Natural killer cell (primary cell): ENCODE results near the gene TKFC. TPM values are rescaled to one million over a fixed set of nuclear protein-coding genes. Genes with fewer than 3 reads are reported as not detected.
"Not testable (repeated sequence)": the region's sequence is repeated elsewhere in the genome, so short reads cannot be mapped to it uniquely, and the experiment has no call there.

Experiments
- ATAC-seq, 3 donors: fragments of 150-1000 bp in 2 of 3; fragments of 200-7000 bp in 1 of 3; cut with Tn5 transposase; 1 replicate in 1 of 3; 2 replicates in 2 of 3; pipeline ENCODE4 v1.10.0; 2021; ENCODE audit warnings: mild to moderate bottlenecking in 2 of 3, moderate library complexity in 2 of 3
- DNase-seq, 2 donors: peaks; one replicate each; pipeline versions ENCODE4 v3.0.0 to v3.0.0-alpha.2; 2013 to 2021; ENCODE audit warnings: mixed read lengths in 1 of 2
- H3K27ac ChIP-seq: one replicate; pipeline ENCODE4 v1.5.1; 2013; ENCODE audit warnings: mild to moderate bottlenecking, low read length
- H3K27me3 ChIP-seq: one replicate; pipeline ENCODE4 v1.6.1; 2013; ENCODE audit warnings: low read length; ENCODE audit not compliant: control insufficient read depth, insufficient read depth
- H3K36me3 ChIP-seq: one replicate; pipeline ENCODE4 v1.6.1; 2013; ENCODE audit warnings: low read length; ENCODE audit not compliant: control insufficient read depth, insufficient read depth
- H3K4me1 ChIP-seq: one replicate; pipeline ENCODE4 v1.6.1; 2013; ENCODE audit warnings: low read length; ENCODE audit not compliant: control insufficient read depth, insufficient read depth
- H3K4me3 ChIP-seq: one replicate; pipeline ENCODE4 v1.5.1; 2013; ENCODE audit warnings: low read length
- H3K9me3 ChIP-seq: one replicate; pipeline ENCODE4 v1.6.1; 2013; ENCODE audit warnings: low read length; ENCODE audit not compliant: control insufficient read depth, insufficient read depth
- H3K27ac Mint-ChIP-seq, 2 donors: one replicate each; pipeline ENCODE4 v1.8.0; 2022; ENCODE audit warnings: mild to moderate bottlenecking in 2 of 2, mixed read lengths in 2 of 2, moderate library complexity in 1 of 2
- H3K27me3 Mint-ChIP-seq, 2 donors: one replicate each; pipeline ENCODE4 v1.8.0; 2022; ENCODE audit warnings: low read depth in 2 of 2, mixed read lengths in 2 of 2
- H3K36me3 Mint-ChIP-seq: one replicate; pipeline ENCODE4 v1.8.0; 2022; ENCODE audit warnings: mixed read lengths
- H3K4me1 Mint-ChIP-seq, 2 donors: one replicate each; pipeline ENCODE4 v1.8.0; 2022; ENCODE audit warnings: mixed read lengths in 2 of 2
- H3K4me3 Mint-ChIP-seq: one replicate; pipeline ENCODE4 v1.8.0; 2022; ENCODE audit warnings: mild to moderate bottlenecking, moderate library complexity, mixed read lengths
- H3K9me3 Mint-ChIP-seq, 2 donors: one replicate each; pipeline ENCODE4 v1.8.0; 2022; ENCODE audit warnings: mixed read lengths in 2 of 2
- CTCF ChIP-seq: fragments of 200-600 bp; IDR thresholded peaks from one replicate; pipeline ENCODE4 v1.8.0; 2022; ENCODE audit warnings: antibody characterized with exemption
- WGBS: methylation state at CpG from one replicate; pipeline ENCODE4 v1.1.7; 2013; ENCODE audit warnings: missing lambda C conversion rate; ENCODE audit not compliant: insufficient coverage; 5-methylcytosine and 5-hydroxymethylcytosine counted together
- intact Hi-C: fragments of 100-400 bp; cut with micrococcal nuclease; formaldehyde crosslinking; loops from one replicate; pipeline ENCODE4 v1.14.2; 2022
- total RNA-seq, 4 donors: library from RNA; stranded (reverse); fragments of 120-200 nt in 1 of 4; gene quantifications; one replicate each; pipeline versions ENCODE4 v1.2.3 to v1.2.4, GENCODE V29; 2013 to 2022

TKFC gene
- total RNA-seq, 3 donors from 2014 or later (not counting 1 experiment from before 2014, with no cell fraction given), result 32.9 to 54.8 (median 38.6) TPM

GRCh38 chr11:61377461-61378160, 44.6 kb downstream of the TKFC start:
- no peak overlapping the region for H3K4me3 ChIP-seq
- no peak overlapping the region for H3K4me3 Mint-ChIP-seq
- H3K27ac ChIP-seq, result no peak overlapping the region
- intact Hi-C loops, result no loop called here
- no peak overlapping the region for H3K27ac Mint-ChIP-seq
- H3K9me3 ChIP-seq, result no peaks in the 10 kb centered on the region
- no peaks in the 10 kb centered on the region for H3K9me3 Mint-ChIP-seq
- H3K4me1 Mint-ChIP-seq, result no peaks in the 10 kb centered on the region
- DNase-seq (no peak), ATAC-seq (no peak)
- H3K4me1 ChIP-seq, result no peaks in the 10 kb centered on the region
- H3K27me3 Mint-ChIP-seq, result no peaks in the 10 kb centered on the region
- 97% methylated on average over 4 of the region's 6 CpGs for WGBS
- TF ChIP-seq CTCF, result no peak
- no peaks in the 10 kb centered on the region for H3K27me3 ChIP-seq
- H3K36me3 ChIP-seq, result peaks cover 4% of the 10 kb centered on the region
- no peaks in the 10 kb centered on the region for H3K36me3 Mint-ChIP-seq

DNA sequence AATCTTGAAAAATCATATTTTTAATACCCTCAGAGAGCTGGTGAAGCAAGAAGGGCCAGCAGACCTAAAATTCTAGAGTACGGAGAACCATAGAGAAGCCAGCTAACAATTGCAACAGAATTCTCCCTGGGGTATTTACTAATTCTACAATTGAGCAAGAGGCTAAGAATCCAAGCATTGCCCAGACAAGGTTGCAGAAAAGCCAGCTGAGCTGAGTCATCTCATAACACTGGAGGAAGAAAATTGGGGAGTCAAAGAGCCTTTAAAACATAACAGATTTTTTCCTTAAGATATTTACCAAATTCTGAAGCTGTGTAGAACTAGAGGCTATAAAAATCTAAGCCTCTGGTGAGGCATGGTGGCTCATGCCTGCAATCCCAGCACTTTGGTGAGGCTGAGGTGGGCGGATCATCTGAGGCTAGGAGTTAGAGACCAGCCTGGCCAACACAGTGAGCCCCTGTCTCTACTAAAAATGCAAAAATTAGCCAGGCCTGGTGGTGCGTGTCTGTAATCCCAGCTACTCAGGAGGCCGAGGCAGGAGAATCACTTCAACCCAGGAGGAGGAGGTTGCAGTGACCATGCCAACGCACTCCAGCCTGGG, 45.8 kb downstream of the TKFC start:
- Histone ChIP-seq H3K27ac (no peak overlapping the region), H3K9me3 (no peaks in the 10 kb centered on the region), H3K36me3 (peaks cover 4% of the 10 kb centered on the region), H3K27me3 (no peaks in the 10 kb centered on the region), H3K4me1 (no peaks in the 10 kb centered on the region), H3K4me3 (no peak overlapping the region)
- Mint-ChIP-seq H3K27me3 (no peaks in the 10 kb centered on the region), H3K4me1 (no peaks in the 10 kb centered on the region), H3K27ac (no peak overlapping the region), H3K9me3 (no peaks in the 10 kb centered on the region), H3K4me3 (no peak overlapping the region), H3K36me3 (no peaks in the 10 kb centered on the region)
- WGBS, result 93% methylated on average over 4 of the region's 5 CpGs
- intact Hi-C loops, result no loop called here
- no peak for ATAC-seq
- DNase-seq, result no peak
- no peak for TF ChIP-seq CTCF

- H3K4me1 ChIP-seq, result peaks cover 4% of the 10 kb centered on the region
- Mint-ChIP-seq H3K4me3 (no peak overlapping the region), H3K9me3 (no peaks in the 10 kb centered on the region), H3K27me3 (no peaks in the 10 kb centered on the region), H3K4me1 (peaks cover 7 to 8% of the 10 kb centered on the region in 2 donors), H3K36me3 (no peaks in the 10 kb centered on the region), H3K27ac (no peak overlapping the region)
- WGBS, result 94% methylated on average over 8 of the region's 9 CpGs
- H3K27me3 ChIP-seq, result no peaks in the 10 kb centered on the region
- H3K4me3 ChIP-seq, result no peak overlapping the region
- intact Hi-C loops, result no loop called here
- peaks cover 4% of the 10 kb centered on the region for H3K36me3 ChIP-seq
- TF ChIP-seq CTCF, result no peak
- no peak for ATAC-seq
- no peak overlapping the region for H3K27ac ChIP-seq
- no peaks in the 10 kb centered on the region for H3K9me3 ChIP-seq
- no peak for DNase-seq
These were observed 47.9 kb downstream of the TKFC start for GRCh38 chr11:61380884-61381283.

GRCh38 chr11:61383859-61384258, 50.8 kb downstream of the TKFC start:
- H3K36me3 Mint-ChIP-seq, H3K27me3 ChIP-seq, H3K9me3 Mint-ChIP-seq, DNase-seq, H3K27ac ChIP-seq, ATAC-seq, H3K4me1 ChIP-seq, H3K4me3 ChIP-seq, intact Hi-C loops, H3K4me1 Mint-ChIP-seq, H3K36me3 ChIP-seq, H3K27me3 Mint-ChIP-seq, H3K4me3 Mint-ChIP-seq, H3K27ac Mint-ChIP-seq, H3K9me3 ChIP-seq: not testable (repeated sequence)
- WGBS, result 93% methylated on average over 5 of the region's 5 CpGs
